Panc1 (cell line): ENCODE measurements around the gene DPH6. TPM values are rescaled to one million over a fixed set of nuclear protein-coding genes. Genes with fewer than 3 reads are reported as not detected.

Experiments used
- microRNA-seq: library from miRNA; unstranded; fragments of <30 nt; microRNA quantifications from one replicate; pipeline ENCODE4 v1.1.0, GENCODE V29; 2020; ENCODE audit not compliant: unreplicated experiment
- total RNA-seq: library from RNA; stranded (reverse); gene quantifications from one replicate; pipeline ENCODE4 v1.2.1, GENCODE V29; 2021; ENCODE audit not compliant: unreplicated experiment

Gene DPH6
- total RNA-seq, 1 experiment from 2014 or later, result 24.0 TPM

Small RNAs within 50 kb of the gene (microRNA-seq; reads per million reads assigned to microRNA genes)
- gene MIR3942, result not detected
